ENCODE measurements around the gene TBX21. TPM values are rescaled to one million over a fixed set of nuclear protein-coding genes. Genes with fewer than 3 reads are reported as not detected.

TBX21 gene
- total and polyA plus RNA-seq, 7 donors = 0.04 to 0.36 (median 0.12) TPM; not detected in 1

GRCh38 chr17:47781397-47781796 lies 48.4 kb downstream of the TBX21 start:
- 62 to 71% (median 71%) methylated on average over 5 of the region's 5 CpGs for WGBS, 3 donors
- Histone ChIP-seq H3K4me3 (no peak overlapping the region), H3K27me3 (ENCODE audit: insufficient read depth in 3 of 3, low read length in 2 of 3) (peaks cover 0 to 38% (median 16%) of the 10 kb centered on the region in 3 donors), H3K9me3 (no peaks in the 10 kb centered on the region), H3K4me1 (no peaks in the 10 kb centered on the region), H3K36me3 (ENCODE audit: insufficient read depth in 1 of 2, low read depth in 1 of 2) (no peaks in the 10 kb centered on the region), H3K27ac (no peak overlapping the region)
- TF ChIP-seq CTCF (IDR thresholded peaks at IDR 0.05) = no peak
- DNase-seq (no peak), ATAC-seq (no peak)
- intact Hi-C loops (cut with DNase I) = no loop called here

- Histone ChIP-seq H3K9me3 (no peaks in the 10 kb centered on the region), H3K4me1 (peaks cover 4% of the 10 kb centered on the region), H3K27me3 (ENCODE audit: insufficient read depth in 3 of 3, low read length in 2 of 3) (peaks cover 3 to 42% (median 9%) of the 10 kb centered on the region in 3 donors), H3K27ac (no peak overlapping the region), H3K4me3 (no peak overlapping the region), H3K36me3 (ENCODE audit: insufficient read depth in 1 of 2, low read depth in 1 of 2) (no peaks in the 10 kb centered on the region)
- intact Hi-C loops (cut with DNase I) = no loop called here
- 28 to 40% (median 40%) methylated on average over 5 of the region's 5 CpGs for WGBS, 3 donors
- no peak for TF ChIP-seq CTCF (IDR thresholded peaks at IDR 0.05)
- ATAC-seq = no peak
- no peak for DNase-seq
These were observed 52.6 kb downstream of the TBX21 start for GRCh38 chr17:47785538-47786123.

GRCh38 chr17:47789611-47790561 lies 56.9 kb downstream of the TBX21 start:
- WGBS, 3 donors = 2 to 3% (median 2%) methylated on average over 60 to 70 of the region's 70 CpGs
- intact Hi-C loops (cut with DNase I) = no loop called here
- Histone ChIP-seq H3K4me3 (peak overlapping the region; percentile 61), H3K27ac (no peak overlapping the region), H3K9me3 (no peaks in the 10 kb centered on the region), H3K27me3 (ENCODE audit: insufficient read depth in 3 of 3, low read length in 2 of 3) (peaks cover 2 to 76% (median 15%) of the 10 kb centered on the region in 3 donors), H3K4me1 (peaks cover 4% of the 10 kb centered on the region), H3K36me3 (ENCODE audit: insufficient read depth in 1 of 2, low read depth in 1 of 2) (no peaks in the 10 kb centered on the region)
- DNase-seq (peak; percentile 53 to 72), ATAC-seq (peak; percentile 88 to 98 (median 92))
- peak; percentile 59 for TF ChIP-seq CTCF (IDR thresholded peaks at IDR 0.05)

GRCh38 chr17:47791025-47791424 lies 58.0 kb downstream of the TBX21 start:
- no peak for DNase-seq
- no peak for TF ChIP-seq CTCF (IDR thresholded peaks at IDR 0.05)
- intact Hi-C loops (cut with DNase I) = no loop called here
- Histone ChIP-seq H3K4me1 (peaks cover 4% of the 10 kb centered on the region), H3K36me3 (ENCODE audit: insufficient read depth in 1 of 2, low read depth in 1 of 2) (no peaks in the 10 kb centered on the region), H3K9me3 (no peaks in the 10 kb centered on the region), H3K27me3 (ENCODE audit: insufficient read depth in 3 of 3, low read length in 2 of 3) (peaks cover 0 to 74% (median 15%) of the 10 kb centered on the region in 3 donors), H3K27ac (no peak overlapping the region), H3K4me3 (no peak overlapping the region)
- ATAC-seq = no peak
- WGBS, 3 donors = 35 to 44% (median 36%) methylated on average over 3 of the region's 3 CpGs

Measured in psoas muscle (tissue), 8 donors.